GM20431 (cell line): ENCODE measurements around the gene BRI3BP.
"Not testable (repeated sequence)": the region's sequence is repeated elsewhere in the genome, so short reads cannot be mapped to it uniquely, and the experiment has no call there.

Experiments
- in situ Hi-C: fragments of 300-500 bp; cut with MseI, MboI; formaldehyde crosslinking; loops from one replicate; pipeline ENCODE4 v1.15.0; 2020; ENCODE audit warnings: low sequenced_read_pairs; ENCODE audit not compliant: unreplicated experiment

BRI3BP gene

GRCh38 chr12:125015680-125016310, 22.4 kb downstream of the BRI3BP start:
- in situ Hi-C loops = no loop called here

DNA sequence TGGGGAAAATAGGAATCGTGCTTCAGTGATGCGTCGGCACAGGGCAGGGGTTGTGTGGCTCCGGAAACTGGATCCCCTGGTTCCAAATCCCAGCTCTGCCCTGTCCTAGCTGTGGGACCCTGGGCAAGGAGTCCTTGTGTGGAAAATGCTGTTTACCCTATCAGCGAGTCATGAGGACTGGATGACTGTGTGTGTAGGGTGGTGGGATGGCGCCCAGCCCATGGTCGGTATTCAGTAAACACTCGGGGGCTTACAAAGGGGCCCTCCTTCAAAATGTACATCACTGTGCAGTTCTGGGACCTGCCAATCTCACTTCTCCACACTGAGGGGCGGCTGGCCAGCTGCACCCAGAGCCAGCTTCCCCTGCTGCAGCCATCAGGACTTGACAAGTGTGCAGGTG, 24.4 kb downstream of the BRI3BP start:
- in situ Hi-C loops = no loop called here

DNA sequence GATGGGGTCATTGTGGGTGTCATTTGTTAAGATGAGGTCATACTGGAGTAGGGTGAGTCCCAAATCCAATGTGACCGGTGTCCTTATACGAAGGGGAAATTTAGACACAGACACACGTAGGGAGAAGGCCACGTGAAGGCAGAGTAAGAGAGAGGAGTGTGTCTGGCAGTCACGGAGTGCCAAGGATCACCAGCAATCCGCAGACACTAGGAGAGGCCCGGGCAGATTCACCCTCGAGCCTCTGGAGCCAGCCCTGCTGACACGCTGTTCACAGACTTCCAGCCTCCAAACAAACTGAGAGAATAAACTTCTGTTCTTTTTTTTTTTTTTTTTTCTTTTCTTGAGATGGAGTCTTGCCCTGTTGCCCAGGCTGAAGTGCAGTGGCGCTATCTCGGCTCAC, 24.9 kb downstream of the BRI3BP start:
- in situ Hi-C loops = no loop called here

- in situ Hi-C loops = no loop called here
Observed at GRCh38 chr12:125021096-125021495, 27.7 kb downstream of the BRI3BP start.

GRCh38 chr12:125021771-125022170, 28.3 kb downstream of the BRI3BP start:
- in situ Hi-C loops = no loop called here

DNA sequence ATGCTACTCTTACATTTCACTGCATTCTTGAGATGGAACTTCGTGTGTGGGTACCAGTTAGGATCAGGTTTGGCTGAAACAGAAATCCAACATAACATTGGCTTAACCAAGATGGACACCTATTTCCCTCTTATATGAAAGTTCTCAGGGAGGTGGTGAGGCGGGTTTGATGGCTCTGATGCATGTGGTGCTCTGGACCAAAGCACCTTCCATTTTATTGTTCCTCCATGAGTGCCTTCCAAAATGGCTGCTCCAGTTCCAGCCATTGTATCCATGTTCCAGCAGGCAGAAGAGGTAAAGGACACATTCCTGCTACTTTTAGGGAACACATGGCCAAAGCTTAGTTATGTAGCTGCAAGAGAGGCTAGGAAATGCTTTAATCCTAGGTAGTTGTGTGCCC, 29.6 kb downstream of the BRI3BP start:
- in situ Hi-C loops = no loop called here

- in situ Hi-C loops = no loop called here
Observed at GRCh38 chr12:125024949-125025563, 31.6 kb downstream of the BRI3BP start.

DNA sequence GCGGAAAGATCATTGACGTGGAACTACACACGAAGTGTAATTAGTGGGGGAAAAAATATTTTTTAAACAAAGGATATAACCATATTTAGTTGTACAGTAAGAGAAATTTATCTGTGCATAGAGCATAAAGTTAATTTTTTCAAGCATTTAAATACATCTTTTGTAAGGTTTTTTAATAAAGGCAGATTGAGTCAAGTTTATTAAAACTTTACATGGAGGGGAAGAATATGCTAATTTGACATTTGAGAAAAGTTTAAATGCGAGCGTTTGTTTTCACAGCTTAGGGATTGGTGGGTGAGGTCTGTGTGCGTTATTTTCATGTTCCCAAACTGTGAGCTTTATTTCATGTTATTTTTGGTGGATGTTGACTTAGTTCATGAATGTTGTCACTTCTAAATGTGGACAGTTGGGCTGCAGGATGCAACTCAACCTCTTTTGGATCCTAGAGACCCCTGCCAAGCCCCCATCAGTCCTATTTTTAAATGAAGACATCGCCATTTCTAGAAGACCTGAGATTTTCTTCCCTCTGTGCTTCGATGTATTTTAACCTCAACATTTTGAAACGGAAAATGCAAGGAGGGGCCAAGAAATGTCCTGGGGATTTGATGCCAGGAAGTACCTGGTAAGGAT, 32.3 kb downstream of the BRI3BP start:
- in situ Hi-C loops = no loop called here

DNA sequence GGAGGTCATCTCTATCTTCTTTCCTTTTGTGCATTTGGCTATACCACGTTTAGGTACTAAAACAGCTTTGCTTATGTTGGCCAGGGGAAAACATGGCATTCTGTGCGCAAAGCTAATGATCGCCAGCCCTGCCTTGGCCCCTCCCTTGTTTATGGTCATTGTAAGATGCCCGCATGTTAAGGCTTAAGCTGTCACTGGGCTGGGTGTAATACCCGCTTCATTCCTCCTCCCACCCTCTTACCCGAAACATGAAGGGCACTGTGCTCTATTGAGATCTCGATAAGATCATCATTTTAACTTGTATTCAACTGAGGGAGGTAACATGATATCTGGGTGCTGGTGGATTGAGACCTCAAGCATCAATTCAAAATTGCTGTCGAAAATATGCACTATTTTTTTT, 34.7 kb downstream of the BRI3BP start:
- in situ Hi-C loops = no loop called here

DNA sequence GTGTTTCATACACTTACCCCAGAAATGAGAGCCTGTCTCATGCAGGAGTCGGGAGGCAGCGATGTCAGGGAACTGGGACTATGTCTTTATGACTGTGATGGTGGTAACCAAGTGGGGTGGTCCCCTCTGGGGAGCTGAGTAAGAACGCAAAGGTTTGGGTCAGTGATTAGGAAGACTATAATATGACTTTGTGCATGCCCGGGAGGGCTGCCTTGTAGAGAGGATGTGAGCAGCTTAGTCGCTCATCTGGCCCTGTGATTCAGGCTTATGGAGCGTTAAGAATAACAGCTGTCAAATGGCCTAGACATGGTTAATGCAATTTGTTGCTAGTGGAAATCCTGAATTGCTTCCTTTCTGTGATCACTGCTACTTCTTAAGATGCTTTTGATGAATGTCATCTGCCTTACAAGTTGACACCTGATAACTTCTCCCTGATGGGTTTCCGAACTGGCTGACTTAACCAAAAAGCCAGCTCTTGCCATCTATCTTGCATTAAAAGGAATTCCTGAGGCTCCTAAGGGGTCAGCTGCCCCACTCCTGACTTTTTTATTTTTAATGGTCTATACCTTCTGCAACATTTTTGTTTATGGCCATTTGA, 36.4 kb downstream of the BRI3BP start:
- in situ Hi-C loops = no loop called here

DNA sequence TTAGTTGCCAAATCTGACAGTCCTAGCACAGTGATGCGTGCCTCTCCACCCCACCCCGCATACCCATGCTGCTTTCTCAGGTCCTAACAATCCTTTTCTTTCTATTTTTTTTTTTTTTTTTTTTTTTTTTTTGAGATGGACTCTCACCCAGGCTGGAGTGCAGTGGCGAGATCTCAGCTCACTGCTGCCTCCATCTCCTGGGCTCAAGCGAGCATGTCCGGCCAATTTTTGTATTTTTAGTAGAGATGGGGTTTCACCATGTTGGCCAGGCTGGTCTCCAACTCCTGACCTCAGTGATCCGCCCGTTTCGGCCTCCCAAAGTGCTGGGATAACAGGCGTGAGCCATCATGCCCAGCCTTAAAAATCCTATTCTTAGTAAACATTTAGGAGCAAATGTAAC, 38.0 kb downstream of the BRI3BP start:
- in situ Hi-C loops = not testable (repeated sequence)

DNA sequence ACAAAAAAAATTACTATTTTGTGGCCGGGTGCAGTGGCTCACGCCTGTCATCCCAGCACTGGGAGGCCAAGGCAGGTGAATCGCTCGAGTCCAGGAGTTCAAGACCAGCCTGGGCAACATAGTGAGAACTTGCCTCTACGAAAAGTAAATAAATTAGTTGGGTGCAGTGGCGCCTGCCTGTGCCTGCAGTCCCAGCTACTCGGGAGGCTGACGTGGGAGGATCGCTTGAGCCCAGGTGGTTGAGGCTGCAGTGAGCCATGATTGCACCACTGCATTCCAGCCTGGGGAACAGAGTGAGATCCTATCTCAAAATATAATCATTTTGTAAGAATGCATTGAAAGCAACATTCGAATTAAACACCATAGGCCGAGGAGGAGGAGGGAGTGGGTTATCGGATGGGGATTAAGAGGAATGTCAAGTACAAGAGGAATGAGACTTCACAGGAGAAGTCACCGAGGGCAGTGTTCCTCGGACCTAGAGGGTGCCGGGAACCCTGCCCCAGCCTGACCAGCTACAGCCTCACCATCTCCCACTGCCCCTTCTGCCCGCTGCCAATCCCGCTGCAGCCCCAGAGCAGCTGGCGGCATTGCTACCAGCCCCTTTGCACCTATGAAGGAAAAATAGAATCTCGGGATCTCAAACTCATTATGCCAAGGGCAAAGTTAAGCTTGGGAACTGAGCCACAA, 39.2 kb downstream of the BRI3BP start:
- in situ Hi-C loops = no loop called here

GRCh38 chr12:125033288-125033687, 39.8 kb downstream of the BRI3BP start:
- in situ Hi-C loops = no loop called here

GRCh38 chr12:125038976-125039625, 45.7 kb downstream of the BRI3BP start:
- in situ Hi-C loops = no loop called here

DNA sequence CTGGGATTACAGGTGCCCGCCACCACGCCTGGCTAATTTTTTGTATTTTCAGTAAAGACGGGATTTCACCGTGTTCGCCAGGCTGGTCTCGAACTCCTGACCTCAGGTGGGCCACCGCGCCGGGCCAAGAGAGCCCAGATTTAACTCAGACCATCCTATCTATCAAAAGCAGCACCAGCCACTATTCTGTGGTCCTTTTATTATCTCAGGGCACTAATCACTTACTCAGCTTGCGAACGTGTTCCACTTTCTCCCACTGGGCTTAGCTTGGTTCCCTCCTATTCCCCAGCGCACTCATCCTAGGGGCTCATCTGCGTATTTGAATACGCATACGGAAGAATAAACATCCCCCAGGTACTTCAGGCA, 55.6 kb downstream of the BRI3BP start:
- in situ Hi-C loops = no loop called here

DNA sequence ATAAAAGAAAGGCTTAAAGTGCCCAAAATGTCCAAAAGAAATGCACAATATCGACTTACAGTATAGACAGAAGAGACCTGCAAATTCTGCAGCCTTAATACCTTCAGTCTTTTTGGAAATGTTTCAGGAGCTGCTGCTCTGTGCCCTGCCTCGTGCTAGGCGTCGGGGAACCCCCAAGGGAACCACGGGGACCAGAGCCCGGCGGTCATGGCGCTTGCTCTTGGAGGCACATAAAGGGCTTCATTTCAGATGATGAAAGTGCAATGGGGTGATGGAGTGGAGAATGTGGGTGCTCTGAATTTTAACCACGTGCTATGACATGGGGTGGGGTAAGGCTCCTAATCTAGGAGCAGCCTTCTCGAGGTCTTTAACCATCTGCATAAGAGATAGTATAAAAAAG, 57.0 kb downstream of the BRI3BP start:
- in situ Hi-C loops = no loop called here

- in situ Hi-C loops = no loop called here
Observed at GRCh38 chr12:125050868-125051267, 57.4 kb downstream of the BRI3BP start.

GRCh38 chr12:125053821-125054220, 60.4 kb downstream of the BRI3BP start:
- in situ Hi-C loops = no loop called here

DNA sequence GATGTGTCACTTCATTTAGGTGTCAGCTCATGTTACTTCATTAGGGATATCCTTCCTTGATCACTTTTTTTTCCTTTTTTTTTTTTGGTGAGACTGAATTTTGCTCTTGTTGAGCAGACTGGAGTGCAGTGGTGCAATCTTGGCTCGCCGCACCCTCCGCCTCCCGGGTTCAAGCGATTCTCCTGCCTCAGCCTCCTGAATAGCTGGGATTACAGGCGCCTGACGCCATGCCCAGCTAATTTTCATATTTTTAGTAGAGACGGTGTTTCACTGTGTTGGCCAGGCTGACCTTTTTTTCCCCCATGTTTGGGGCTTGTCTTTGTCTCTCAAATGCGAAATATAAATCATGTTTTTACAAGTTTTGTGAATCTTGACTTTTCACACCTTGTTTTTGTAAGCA, 62.1 kb downstream of the BRI3BP start:
- in situ Hi-C loops = no loop called here

GRCh38 chr12:125056306-125056705, 62.9 kb downstream of the BRI3BP start:
- in situ Hi-C loops = no loop called here
